Activated CD8-positive, alpha-beta memory T cell treated with anti-CD3 and anti-CD28 coated beads for 4 hours (primary cell): ENCODE results near the gene PPID.
"Not testable (repeated sequence)": the region's sequence is repeated elsewhere in the genome, so short reads cannot be mapped to it uniquely, and the experiment has no call there.

Experiments
- DNase-seq, 2 donors: peaks; one replicate each; pipeline ENCODE4 v3.0.0-alpha.2; 2020; ENCODE audit warnings: low read depth in 2 of 2

PPID gene

DNA sequence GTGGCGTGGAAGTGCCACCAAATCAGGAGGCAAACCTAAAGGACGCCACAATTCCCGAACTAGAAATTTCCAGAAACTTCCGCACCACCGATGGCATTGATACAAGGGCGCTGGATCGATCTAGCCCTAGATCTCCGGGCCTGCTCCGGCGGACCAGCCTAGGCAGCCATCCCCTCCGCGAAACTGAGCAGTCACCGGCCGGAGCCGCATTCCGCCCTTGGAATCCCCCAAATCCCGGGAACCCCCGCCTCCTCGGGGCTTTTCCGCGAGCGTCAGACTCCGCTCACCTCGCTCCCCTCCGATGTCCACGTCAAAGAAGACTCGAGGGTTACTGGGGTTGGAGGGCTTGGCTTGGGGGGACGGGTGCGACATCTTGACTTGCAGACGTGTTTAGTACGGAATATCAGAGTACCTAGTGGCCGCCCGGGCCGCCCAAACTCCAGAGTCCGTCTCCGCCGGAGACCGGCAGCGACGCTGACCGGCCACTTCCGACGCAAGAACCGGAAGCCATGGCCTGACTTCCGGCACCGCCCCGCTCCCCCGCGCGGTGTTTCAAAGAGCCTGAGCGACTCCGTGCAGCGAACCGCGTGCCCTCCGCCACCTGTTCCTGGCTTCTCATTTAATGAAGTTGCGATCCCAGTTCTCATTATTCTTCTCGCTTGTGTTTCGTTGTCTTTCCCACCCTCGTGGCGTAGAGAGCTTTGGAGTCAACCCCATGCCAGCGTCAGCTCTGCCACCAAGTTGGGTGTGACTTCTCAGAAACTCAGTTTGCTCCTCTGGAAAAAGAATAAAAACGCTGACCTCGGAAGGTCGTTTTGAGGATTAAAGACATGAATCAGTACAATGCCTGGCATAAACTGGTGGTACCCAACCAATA, at the start of gene PPID:
TSS of gene PPID (minus strand) at position 480 of the 877 bp plus-strand sequence. CDS start at position 372, 108 bp downstream.
- DNase-seq: peak; percentile 59 to 68

DNA sequence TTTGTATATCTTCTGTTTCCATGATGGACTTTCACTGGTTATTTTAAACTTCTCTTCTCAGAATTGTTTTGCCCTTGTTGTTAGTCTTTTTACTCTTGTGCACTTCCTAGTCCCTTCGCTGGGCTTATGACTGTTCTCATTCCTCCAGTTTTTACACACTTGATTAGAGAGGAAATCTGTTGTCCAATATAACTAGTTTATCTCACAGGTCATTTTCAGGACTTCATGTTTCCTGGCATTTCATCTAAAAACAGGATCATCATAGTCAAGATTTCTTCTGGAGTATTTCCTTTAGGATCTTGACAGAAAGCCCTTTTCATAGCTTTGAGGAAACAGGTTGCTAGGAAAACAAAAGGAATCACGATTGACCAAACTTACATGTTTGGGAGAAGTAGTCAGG, 48.6 kb upstream of the PPID start:
- DNase-seq: no peak

DNA sequence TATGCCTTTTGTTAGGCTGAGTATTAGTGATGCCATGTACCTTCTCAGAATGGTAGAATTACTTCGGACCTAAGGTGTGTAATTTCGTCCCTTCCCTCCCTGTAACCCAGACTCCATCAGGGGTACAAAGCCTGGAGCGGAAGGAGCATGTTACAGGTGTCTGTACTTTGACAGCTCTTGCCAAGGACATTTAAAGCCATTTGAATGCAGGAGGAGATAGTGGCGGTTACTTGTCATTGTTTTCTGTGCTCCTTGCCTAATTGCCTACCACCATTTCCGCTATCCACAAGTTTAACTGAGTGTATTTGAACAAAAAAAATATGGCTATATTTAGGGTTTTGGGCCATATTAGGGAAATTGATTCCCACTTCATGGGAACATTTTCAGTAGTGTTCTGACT, 47.5 kb upstream of the PPID start:
- no peak for DNase-seq

DNA sequence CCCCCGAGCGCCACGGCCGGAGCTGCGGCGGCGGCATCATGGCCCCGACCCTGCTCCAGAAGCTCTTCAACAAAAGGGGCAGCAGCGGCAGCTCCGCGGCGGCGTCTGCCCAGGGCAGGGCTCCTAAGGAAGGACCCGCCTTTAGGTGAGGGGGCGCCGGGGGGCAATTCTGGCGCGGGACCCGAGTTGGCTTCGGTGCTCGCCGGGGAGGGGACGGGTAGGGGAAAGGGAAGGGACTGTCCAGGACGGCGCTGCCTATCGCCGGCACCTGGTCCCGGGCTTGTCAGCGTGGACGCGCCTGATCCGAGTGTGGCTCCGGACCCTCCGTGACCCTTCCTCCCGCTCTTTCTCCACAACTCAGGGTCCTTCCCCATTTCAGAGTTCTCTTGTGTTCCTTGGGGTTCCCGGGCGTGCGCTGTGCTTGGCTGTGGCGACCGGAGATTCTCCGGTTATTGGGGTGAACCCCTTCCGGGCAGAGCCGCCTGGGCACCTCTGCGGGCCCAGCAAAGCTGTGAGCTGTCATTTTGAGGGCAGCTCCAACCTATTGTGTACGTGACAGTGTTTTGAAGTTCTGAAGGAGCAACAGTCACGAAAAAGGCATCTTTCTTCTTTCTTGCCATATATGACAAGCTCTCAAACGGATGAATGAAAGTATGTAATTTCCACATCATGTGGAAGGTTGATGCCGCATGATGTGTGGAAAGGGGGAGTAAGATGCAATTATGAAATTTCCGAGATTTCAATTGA, 46.2 kb upstream of the PPID start:
- DNase-seq: peak; percentile 2 to 6

DNA sequence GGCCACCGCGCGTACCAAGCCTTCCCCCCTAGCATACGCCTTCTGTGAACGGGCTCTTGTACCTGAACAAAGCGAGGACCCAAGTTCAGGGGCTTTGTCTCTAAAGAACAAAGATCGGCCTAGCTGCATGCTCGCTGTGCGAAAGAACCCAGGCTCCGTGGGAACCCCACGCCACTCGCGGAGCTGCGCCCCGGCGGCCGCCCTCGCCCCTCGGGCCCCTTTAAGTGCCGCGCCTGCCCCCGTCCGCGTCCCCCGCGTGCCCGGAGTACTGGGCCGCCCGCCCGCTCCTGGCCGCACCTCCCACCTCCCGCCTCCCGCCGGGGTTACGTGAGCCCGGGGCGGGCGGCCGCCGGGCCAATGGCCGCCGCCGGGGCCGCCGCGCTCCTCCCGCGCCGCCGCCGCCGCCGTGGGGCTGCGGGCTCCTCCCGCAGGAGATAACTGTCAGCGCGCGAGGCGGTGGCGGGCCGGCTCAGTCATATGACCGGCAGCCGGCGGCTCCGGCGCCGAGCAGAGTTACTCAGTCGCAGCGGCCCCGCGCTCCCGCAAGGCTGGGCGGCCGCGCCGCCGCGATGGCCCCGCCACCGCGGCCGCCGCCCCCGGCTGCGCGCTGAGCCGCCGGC, 45.5 kb upstream of the PPID start, which contains the start of gene FNIP2:
TSS of gene FNIP2 (plus strand) at position 472 of the 620 bp plus-strand sequence. CDS start 187 bp downstream, outside the sequence.
- peak; percentile 42 to 43 for DNase-seq

DNA sequence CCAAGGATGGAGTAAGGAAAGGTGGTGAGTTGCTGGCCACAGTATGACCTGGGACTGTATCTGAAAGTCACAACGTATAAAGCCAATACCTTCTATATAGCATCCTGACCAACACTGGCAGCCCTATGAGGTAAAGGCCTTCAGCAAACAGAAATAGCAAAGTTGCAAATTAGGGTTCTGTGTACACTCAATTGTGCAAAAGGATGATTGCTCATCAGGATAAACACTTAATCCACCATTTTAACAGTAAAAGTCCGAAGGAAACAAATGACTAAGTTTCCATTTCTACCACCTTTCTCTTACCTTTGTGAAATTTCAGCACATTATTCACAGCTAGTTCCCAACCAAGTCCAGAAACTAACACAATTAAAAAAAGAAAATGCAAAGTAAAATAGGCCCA, 44.3 kb upstream of the PPID start:
- DNase-seq: no peak

DNA sequence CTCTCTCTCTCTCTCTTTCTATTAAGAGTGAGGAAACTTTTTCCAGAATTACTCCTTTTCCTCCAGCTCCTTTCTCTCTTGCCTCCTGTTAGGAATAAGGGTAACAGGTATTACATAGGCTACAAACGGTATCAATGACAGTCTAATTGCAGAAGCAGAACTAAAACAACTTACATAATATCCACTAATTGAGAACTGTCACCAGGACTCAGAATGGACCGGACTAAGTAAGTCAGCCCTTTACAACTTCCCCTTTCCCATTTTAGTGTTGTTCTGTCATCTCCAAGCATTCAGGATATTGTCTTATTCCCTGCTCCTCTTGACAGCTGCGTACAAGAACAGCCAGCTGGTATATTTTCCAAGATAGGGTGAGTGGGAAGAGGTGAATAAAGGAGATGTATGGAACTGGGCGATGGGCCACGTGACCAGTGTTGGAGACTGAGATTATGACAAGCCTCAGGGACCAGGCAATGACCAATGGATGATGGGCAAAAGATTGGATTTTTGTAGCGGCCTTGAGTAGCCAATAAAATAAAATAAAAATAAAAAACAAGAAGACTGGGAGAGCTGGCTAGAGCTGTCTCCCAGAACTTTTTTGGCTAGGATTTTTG, 43.3 kb upstream of the PPID start:
- DNase-seq: no peak

DNA sequence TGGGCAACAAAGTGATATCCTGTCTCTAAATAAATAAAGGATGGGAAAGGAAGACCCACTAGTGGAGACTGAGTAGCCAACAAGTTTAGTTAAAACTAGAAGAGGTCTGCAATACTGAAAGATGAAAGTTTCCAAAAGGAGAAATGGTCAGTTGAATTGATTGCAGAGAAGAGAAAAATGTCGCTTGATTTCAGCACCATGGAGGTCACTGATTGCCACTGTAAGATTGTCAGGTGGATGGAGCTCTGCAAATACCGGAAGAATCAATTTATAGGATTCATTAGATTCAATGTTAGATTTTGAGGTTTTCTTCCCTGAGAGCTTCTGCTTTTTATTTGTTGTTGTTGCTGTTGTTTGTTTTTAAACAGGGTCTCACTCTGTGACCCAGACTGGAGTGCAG, 40.3 kb upstream of the PPID start:
- no peak for DNase-seq

DNA sequence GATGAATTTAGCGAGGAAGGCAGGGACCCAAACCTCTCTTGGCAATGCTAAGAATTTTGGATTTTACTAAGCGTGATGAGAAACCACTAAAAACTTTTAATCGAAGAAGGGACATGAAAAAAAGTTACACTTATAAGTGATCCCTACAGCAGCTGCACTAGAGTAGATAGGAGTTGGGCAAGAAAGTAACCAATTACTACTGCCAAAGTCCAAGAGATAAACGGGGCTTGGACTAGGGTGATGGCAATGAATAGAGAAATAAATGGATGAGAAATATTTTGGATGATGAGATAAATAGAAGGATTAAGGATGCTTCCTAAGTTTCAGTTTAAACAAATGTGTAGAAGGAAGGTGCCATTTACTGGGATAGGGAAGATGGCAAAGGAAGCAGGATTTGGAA, 39.4 kb upstream of the PPID start:
- no peak for DNase-seq

DNA sequence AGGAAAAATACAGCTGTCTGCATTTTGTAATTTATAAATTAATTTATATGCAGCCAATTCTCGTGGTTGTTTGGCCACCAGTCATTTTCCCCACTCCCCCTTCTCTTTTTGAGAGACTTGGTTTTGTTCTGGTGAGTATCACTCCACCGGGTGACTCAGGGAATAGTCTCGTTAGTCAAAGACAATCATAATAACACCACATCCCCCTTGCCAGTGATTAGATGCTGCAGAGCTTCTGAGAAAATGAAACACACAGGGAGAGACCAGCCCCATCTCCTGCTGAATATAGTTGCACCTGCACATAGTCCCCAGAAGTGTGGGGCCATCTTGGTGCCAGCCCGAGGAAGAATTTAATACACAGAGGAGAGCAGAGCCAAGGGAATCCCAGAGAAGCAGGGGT, 37.7 kb upstream of the PPID start:
- no peak for DNase-seq

DNA sequence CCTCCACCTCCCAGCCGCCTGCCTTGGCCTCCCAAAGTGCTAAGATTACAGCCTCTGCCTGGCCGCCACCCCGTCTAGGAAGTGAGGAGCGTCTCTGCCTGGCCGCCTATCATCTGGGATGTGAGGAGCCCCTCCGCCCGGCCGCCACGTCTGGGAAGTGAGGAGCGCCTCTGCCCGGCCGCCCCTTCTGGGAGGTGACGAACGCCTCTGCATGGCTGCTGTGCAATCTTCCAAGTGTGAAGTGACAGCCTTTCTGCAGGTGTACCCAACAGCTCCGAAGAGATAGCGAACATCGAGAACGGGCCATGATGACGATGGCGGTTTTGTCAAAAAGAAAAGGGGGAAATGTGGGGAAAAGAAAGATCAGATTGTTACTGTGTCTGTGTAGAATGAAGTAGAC, 36.3 kb upstream of the PPID start:
- not testable (repeated sequence) for DNase-seq

DNA sequence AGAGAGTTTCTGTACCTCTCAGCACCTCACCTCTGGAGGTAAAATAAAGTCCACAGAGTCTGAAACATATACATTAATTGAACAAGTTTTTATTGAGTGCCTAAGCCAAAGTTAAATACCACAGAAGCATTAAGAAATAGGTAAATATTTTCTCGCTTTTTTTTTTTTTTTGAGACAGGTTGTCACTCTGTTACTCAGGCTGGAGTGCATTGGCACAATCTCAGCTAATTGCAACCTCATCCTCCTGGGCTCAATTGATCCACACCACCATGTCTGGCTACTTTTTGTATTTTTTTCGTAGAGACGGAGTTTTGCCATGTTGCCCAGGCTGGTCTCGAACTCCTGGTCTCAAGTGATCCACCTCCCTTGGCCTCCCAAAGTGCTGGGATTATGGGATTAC, 35.5 kb upstream of the PPID start:
- no peak for DNase-seq

DNA sequence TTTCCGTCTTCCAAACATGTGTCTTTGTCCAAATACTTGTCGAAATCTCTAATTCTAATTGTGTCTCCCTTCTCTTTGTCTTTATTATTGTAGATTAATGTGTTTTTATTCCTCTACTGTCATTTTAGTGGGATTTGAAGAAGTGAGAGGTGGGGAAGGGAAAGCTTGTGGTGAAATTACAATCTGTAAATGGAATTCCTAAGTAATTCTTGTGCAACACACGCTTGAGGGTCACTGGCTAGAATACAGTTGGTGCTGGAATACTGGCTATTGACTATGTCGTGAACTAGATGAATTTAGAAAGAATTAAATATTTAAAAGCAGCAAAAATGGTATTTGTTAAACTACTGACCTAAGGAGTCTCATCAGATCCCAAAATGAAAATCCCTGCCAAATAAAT, 34.9 kb upstream of the PPID start:
- DNase-seq: no peak

DNA sequence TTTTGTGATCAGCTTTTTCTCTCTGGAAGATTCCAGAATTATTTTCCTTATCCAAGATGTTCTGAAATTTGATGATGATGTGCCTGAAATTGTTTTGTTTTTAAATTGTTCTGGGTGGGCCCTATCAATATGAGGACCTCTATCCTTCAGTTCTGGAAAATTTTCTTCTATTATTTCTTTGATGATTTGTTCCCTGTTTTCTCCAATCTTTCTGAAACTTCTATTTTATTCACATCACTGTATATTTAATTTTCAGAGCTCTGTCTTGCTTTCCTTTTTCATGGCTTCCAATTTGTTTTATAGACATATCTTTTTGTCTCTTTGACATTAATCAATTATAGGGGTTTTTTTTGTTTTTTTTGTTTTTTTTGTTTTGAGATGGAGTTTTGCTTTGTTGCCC, 33.4 kb upstream of the PPID start:
- DNase-seq: no peak

DNA sequence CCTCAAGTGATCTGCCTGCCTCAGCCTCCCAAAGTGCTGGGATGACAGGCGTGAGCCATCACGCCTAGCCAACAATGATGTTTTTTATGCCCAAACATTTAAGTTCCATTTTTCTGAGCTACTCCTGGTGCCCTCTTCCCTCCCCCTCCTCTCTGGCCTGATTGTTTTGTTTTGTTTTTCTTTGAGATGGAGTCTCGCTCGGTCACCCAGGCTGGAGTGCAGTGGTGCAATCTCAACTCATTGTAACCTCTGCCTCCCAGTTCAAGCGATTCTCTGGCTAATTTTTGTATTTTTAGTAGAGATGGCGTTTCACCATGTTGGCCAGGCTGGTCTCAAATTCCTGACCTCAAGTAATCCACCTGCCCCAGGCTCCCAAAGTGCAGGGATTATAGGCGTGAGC, 32.6 kb upstream of the PPID start:
- DNase-seq: not testable (repeated sequence)

DNA sequence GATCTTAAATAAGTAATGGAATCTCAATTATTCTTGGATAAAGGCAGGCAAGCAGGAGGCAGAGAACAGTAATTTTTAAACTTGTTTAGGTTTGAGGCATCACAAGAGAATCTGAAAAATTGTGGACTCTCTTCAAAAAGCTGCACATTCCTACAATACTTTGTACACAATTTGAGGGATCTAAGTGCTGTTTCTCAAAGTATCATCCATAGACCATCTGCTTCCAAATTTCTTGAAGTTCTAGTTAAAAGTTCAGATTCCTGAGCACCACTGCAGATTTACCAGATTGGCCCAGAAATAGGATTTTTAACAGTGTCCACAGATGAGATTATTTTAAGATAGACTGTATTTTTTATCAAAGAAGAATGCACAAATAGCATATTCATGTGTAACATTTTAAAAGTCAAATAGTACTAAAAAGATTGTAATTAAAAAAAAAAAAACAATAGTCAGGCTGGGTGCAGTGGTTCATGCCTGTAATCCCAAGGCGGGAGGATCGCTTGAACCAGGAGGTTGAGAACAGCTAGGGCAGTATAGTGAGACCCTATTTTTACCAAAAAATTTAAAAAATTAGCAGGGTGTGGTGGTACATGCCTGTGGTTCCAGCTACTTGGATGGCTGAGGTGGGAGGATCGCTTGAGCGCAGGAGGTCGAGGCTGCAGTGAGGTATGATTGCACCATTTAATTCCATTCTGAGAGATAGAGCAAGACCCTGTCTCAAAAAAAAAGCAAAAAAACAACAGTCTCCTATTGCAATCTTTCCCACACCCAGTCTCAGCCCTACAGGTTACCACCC, 31.4 kb upstream of the PPID start:
- no peak for DNase-seq

DNA sequence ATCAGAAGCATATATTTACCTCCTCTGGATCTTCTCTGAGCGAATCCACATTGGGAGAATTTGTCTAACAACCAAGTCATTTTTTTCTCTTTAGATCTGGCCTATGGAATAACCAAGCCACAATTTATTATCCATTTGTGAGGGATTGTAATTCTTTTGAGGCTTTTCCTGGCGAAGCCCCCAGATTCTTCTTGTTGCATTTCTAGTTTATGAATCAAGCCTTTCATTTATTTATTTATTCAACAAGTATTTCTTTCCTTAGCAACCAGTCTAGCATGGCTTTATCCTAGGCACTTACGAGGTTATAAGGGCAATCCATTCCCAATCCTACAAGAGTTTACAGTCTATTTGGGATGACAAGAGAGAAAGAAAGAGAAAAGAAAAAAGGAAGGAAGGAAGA, 27.2 kb upstream of the PPID start:
- DNase-seq: no peak

DNA sequence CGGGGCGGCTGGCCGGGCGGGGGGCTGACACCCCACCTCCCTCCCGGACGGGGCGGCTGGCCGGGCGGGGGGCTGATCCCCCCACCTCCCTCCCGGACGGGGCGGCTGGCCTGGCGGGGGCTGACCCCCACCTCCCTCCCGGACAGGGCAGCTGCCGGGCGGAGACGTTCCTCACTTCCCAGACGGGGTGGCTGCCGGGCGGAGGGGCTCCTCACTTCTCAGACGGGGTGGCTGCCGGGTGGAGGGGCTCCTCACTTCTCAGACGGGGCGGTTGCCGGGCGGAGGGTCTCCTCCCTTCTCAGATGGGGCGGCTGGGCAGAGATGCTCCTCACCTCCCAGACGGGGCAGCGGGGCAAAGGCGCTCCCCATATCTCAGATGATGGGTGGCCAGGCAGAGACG, 23.3 kb upstream of the PPID start:
- DNase-seq: not testable (repeated sequence)

DNA sequence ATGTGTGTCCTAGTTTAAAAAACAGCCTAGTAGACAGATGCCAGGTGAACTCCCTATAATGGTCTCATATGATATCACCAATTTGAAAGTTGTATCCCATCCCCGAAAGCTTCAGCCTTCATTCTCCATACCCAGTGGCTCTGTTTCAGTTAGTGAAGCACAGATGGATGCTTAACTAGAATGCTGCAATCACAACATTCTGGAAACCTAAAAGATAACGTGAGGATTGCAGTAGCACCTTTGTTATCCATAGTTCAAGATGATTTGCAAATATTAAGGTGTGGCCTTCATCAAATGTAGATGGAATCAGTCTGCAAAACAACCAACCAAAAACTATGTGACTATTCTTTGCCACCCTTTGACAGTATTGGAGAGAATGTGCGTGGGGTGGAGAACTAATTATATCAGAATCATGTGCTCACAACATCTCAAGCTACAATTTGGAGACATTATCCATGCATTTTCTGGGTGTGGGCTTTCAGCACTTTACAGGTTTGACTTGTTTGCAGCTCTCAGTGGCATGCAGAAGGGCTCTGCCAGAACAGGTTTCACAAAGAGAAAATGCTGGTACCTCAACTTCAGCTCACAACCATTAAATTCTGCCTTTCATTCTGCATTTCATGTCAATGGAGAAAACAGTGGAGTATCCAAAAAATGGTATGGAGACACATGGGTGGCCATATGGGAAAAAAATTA, 18.3 kb upstream of the PPID start:
- no peak for DNase-seq

DNA sequence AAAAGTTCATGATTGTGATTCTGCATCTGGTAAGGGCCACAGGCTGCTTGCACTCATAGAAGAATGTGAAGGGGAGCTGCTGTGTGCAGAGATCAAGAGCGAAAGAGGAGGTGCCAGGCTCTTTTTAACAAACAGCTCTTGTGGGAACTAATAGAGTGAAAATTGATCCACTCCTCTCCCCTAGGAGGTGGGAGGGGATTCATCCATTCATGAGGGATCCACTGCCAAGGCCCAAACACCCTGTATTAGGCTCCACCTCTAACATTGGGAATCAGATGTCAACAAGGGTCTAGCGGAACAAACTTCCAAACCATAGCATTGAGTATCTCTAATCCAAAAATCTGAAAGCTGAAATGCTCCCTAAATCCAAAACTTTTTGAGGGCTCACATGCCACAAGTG, 16.4 kb upstream of the PPID start:
- no peak for DNase-seq

DNA sequence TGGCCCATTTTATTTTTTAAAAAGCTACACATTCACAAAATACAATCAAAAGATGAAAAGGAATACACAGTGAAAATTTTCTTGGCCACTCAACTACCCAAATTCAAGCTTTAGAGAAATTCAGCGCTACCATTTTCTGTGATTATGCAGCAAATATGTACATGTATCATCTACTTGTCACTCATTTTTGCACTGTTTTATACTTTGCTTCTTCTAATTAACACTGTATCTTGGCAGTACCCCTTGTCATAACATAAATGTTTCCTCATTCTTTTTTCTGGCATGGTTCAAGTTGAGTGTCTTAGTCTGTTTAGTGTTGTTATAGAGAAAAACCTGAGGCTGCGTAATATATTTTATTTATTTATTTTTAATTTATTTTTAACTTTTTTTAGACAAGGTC, 15.7 kb upstream of the PPID start:
- no peak for DNase-seq
